Effector memory CD4-positive, alpha-beta T cell (primary cell): Measurements from ENCODE around the gene NPHP4.

Experiments
- DNase-seq, 3 donors: peaks; one replicate each; pipeline ENCODE4 v3.0.0-alpha.2; 2020
- H3K27ac ChIP-seq: 2 replicates; pipeline ENCODE4 v1.7.0; 2013; ENCODE audit warnings: mild to moderate bottlenecking, low read length, moderate library complexity; ENCODE audit not compliant: insufficient read depth, poor library complexity, severe bottlenecking
- H3K27me3 ChIP-seq: replicated peaks from 2 replicates; pipeline ENCODE4 v1.7.0; 2013; ENCODE audit warnings: mild to moderate bottlenecking, low read length; ENCODE audit not compliant: insufficient read depth, control insufficient read depth, poor library complexity, severe bottlenecking
- H3K36me3 ChIP-seq: 2 replicates; pipeline ENCODE4 v1.7.0; 2013; ENCODE audit warnings: mild to moderate bottlenecking, low read length, moderate library complexity; ENCODE audit not compliant: control insufficient read depth, insufficient read depth
- H3K4me1 ChIP-seq: 2 replicates; pipeline ENCODE4 v1.7.0; 2013; ENCODE audit warnings: low read length, mild to moderate bottlenecking; ENCODE audit not compliant: control insufficient read depth, insufficient read depth, poor library complexity, severe bottlenecking
- H3K4me3 ChIP-seq: 2 replicates; pipeline ENCODE4 v1.7.0; 2013; ENCODE audit warnings: low read length, low read depth, mild to moderate bottlenecking; ENCODE audit not compliant: insufficient read depth, poor library complexity, severe bottlenecking
- H3K9me3 ChIP-seq: 2 replicates; pipeline ENCODE4 v1.7.0; 2013; ENCODE audit warnings: mild to moderate bottlenecking, low read length, moderate library complexity; ENCODE audit not compliant: control insufficient read depth

NPHP4 gene

GRCh38 chr1:6011946-6012258 is 19.7 kb upstream of the NPHP4 start:
- Histone ChIP-seq H3K27me3 (no peaks in the 10 kb centered on the region), H3K4me3 (no peak overlapping the region), H3K36me3 (peaks cover 8% of the 10 kb centered on the region), H3K4me1 (no peaks in the 10 kb centered on the region), H3K27ac (no peak overlapping the region), H3K9me3 (no peaks in the 10 kb centered on the region)
- no peak for DNase-seq

GRCh38 chr1:6011161-6011945 is 19.1 kb upstream of the NPHP4 start:
- peaks cover 8% of the 10 kb centered on the region for H3K36me3 ChIP-seq
- no peak overlapping the region for H3K4me3 ChIP-seq
- H3K27ac ChIP-seq: no peak overlapping the region
- H3K9me3 ChIP-seq: no peaks in the 10 kb centered on the region
- no peaks in the 10 kb centered on the region for H3K27me3 ChIP-seq
- no peaks in the 10 kb centered on the region for H3K4me1 ChIP-seq
- no peak for DNase-seq

GRCh38 chr1:6010554-6010953 is 18.3 kb upstream of the NPHP4 start:
- Histone ChIP-seq H3K27me3 (no peaks in the 10 kb centered on the region), H3K36me3 (peaks cover 5% of the 10 kb centered on the region), H3K4me1 (no peaks in the 10 kb centered on the region), H3K4me3 (no peak overlapping the region), H3K27ac (no peak overlapping the region), H3K9me3 (no peaks in the 10 kb centered on the region)
- no peak for DNase-seq

GRCh38 chr1:6009120-6010040 is 17.2 kb upstream of the NPHP4 start:
- H3K36me3 ChIP-seq: peaks cover 5% of the 10 kb centered on the region
- no peaks in the 10 kb centered on the region for H3K4me1 ChIP-seq
- DNase-seq: no peak
- no peak overlapping the region for H3K27ac ChIP-seq
- H3K4me3 ChIP-seq: no peak overlapping the region
- H3K9me3 ChIP-seq: no peaks in the 10 kb centered on the region
- no peaks in the 10 kb centered on the region for H3K27me3 ChIP-seq

GRCh38 chr1:6008696-6009095 is 16.5 kb upstream of the NPHP4 start:
- Histone ChIP-seq H3K36me3 (peaks cover 2% of the 10 kb centered on the region), H3K27ac (no peak overlapping the region), H3K4me1 (no peaks in the 10 kb centered on the region), H3K27me3 (no peaks in the 10 kb centered on the region), H3K9me3 (no peaks in the 10 kb centered on the region), H3K4me3 (no peak overlapping the region)
- no peak for DNase-seq

- H3K4me3 ChIP-seq: no peak overlapping the region
- H3K27me3 ChIP-seq: no peaks in the 10 kb centered on the region
- no peaks in the 10 kb centered on the region for H3K4me1 ChIP-seq
- no peak for DNase-seq
- no peaks in the 10 kb centered on the region for H3K9me3 ChIP-seq
- no peaks in the 10 kb centered on the region for H3K36me3 ChIP-seq
- no peak overlapping the region for H3K27ac ChIP-seq
Measured at GRCh38 chr1:6008084-6008415, 15.8 kb upstream of the NPHP4 start.

- H3K36me3 ChIP-seq: no peaks in the 10 kb centered on the region
- H3K9me3 ChIP-seq: no peaks in the 10 kb centered on the region
- H3K27ac ChIP-seq: no peak overlapping the region
- DNase-seq: no peak
- H3K27me3 ChIP-seq: no peaks in the 10 kb centered on the region
- H3K4me1 ChIP-seq: peaks cover 1% of the 10 kb centered on the region
- H3K4me3 ChIP-seq: no peak overlapping the region
Measured at GRCh38 chr1:6007318-6008083, 15.3 kb upstream of the NPHP4 start.

GRCh38 chr1:6006882-6007281 is 14.7 kb upstream of the NPHP4 start:
- H3K4me1 ChIP-seq: peaks cover 5% of the 10 kb centered on the region
- H3K9me3 ChIP-seq: no peaks in the 10 kb centered on the region
- H3K4me3 ChIP-seq: no peak overlapping the region

GRCh38 chr1:6005276-6005917 is 13.2 kb upstream of the NPHP4 start:
- peaks cover 5% of the 10 kb centered on the region for H3K4me1 ChIP-seq
- no peak overlapping the region for H3K4me3 ChIP-seq
- no peaks in the 10 kb centered on the region for H3K36me3 ChIP-seq
- no peaks in the 10 kb centered on the region for H3K9me3 ChIP-seq
- DNase-seq: no peak
- no peak overlapping the region for H3K27ac ChIP-seq
- no peaks in the 10 kb centered on the region for H3K27me3 ChIP-seq

More at GRCh38 chr1:6006882-6007281, 14.7 kb upstream of the NPHP4 start:
- no peak overlapping the region for H3K27ac ChIP-seq
- no peak for DNase-seq
- H3K27me3 ChIP-seq: no peaks in the 10 kb centered on the region
- no peaks in the 10 kb centered on the region for H3K36me3 ChIP-seq
